HG02885 (cell line): ENCODE results near the gene CBX7.

ENCODE experiments used
- ATAC-seq: cut with Tn5 transposase; IDR thresholded peaks from one replicate; pipeline ENCODE4 v1.9.1; 2021; ENCODE audit warnings: mild to moderate bottlenecking; ENCODE audit not compliant: unreplicated experiment, poor library complexity

CBX7 gene

GRCh38 chr22:39095971-39096370, 56.5 kb downstream of the CBX7 start:
- ATAC-seq = no peak

GRCh38 chr22:39094717-39095389, 57.6 kb downstream of the CBX7 start:
- ATAC-seq = no peak

- no peak for ATAC-seq
Observed at GRCh38 chr22:39092111-39092862, 60.2 kb downstream of the CBX7 start.

GRCh38 chr22:39091126-39092081, 61.1 kb downstream of the CBX7 start:
- no peak for ATAC-seq

GRCh38 chr22:39090426-39091064, 61.9 kb downstream of the CBX7 start:
- ATAC-seq = no peak

- ATAC-seq = no peak
Observed at GRCh38 chr22:39089928-39090327, 62.6 kb downstream of the CBX7 start.

- ATAC-seq = no peak
Observed at GRCh38 chr22:39088685-39089032, 63.8 kb downstream of the CBX7 start.

- no peak for ATAC-seq
Observed at GRCh38 chr22:39087881-39088684, 64.4 kb downstream of the CBX7 start.

- ATAC-seq = no peak
Observed at GRCh38 chr22:39087098-39087497, 65.4 kb downstream of the CBX7 start.

GRCh38 chr22:39084666-39085065, 67.8 kb downstream of the CBX7 start:
- ATAC-seq = no peak

- ATAC-seq = no peak
Observed at GRCh38 chr22:39083212-39084165, 69.0 kb downstream of the CBX7 start.

- ATAC-seq = no peak
Observed at GRCh38 chr22:39081598-39081997, 70.9 kb downstream of the CBX7 start.

GRCh38 chr22:39081016-39081415, 71.5 kb downstream of the CBX7 start:
- ATAC-seq = no peak
